Upper lobe of left lung (tissue), 4 donors: ENCODE measurements around the gene NNAT.

Experiments used
- EP300 ChIP-seq, 4 donors: sonication (generic); formaldehyde crosslinking; IDR thresholded peaks; one replicate each; pipeline ENCODE4 v1.5.1; 2017; ENCODE audit warnings: antibody characterized with exemption in 4 of 4, control low read depth in 2 of 4
- POLR2A ChIP-seq, 4 donors: fragments of 450-650 bp; IDR thresholded peaks; one replicate each; pipeline ENCODE4 v1.5.1; 2016 to 2017; ENCODE audit warnings: antibody characterized with exemption in 4 of 4, mild to moderate bottlenecking in 2 of 4
- POLR2AphosphoS5 ChIP-seq, 2 donors: sonication (generic); formaldehyde crosslinking; IDR thresholded peaks; one replicate each; pipeline ENCODE4 v1.5.1; 2017; ENCODE audit warnings: antibody characterized with exemption in 2 of 2
- TF ChIP-seq, protein P1 (sequence below), 6 experiments: fragments of 450-650 bp in 4 of 6; fragments of 200-600 bp in 2 of 6; sonication (generic) in 2 of 6; IDR thresholded peaks; one replicate each; pipeline ENCODE4 v1.5.1; 2016 to 2019; ENCODE audit warnings: antibody characterized with exemption in 6 of 6

- TF ChIP-seq, protein P1, sequence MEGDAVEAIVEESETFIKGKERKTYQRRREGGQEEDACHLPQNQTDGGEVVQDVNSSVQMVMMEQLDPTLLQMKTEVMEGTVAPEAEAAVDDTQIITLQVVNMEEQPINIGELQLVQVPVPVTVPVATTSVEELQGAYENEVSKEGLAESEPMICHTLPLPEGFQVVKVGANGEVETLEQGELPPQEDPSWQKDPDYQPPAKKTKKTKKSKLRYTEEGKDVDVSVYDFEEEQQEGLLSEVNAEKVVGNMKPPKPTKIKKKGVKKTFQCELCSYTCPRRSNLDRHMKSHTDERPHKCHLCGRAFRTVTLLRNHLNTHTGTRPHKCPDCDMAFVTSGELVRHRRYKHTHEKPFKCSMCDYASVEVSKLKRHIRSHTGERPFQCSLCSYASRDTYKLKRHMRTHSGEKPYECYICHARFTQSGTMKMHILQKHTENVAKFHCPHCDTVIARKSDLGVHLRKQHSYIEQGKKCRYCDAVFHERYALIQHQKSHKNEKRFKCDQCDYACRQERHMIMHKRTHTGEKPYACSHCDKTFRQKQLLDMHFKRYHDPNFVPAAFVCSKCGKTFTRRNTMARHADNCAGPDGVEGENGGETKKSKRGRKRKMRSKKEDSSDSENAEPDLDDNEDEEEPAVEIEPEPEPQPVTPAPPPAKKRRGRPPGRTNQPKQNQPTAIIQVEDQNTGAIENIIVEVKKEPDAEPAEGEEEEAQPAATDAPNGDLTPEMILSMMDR (IDR thresholded peaks at IDR 0.05) = no peak
- no peak for TF ChIP-seq EP300 (IDR thresholded peaks at IDR 0.05)
- no peak for TF ChIP-seq POLR2A (IDR thresholded peaks at IDR 0.05)
- no peak for TF ChIP-seq POLR2AphosphoS5 (IDR thresholded peaks at IDR 0.05)
These were observed 8.3 kb downstream of the NNAT start for GRCh38 chr20:37529214-37529967.
